GM23248 (cell line): ENCODE data around the gene ROR1.

ENCODE experiments used
- EZH2 ChIP-seq: fragments of 200-600 bp; sonication (generic); IDR thresholded peaks from 2 replicates; pipeline ENCODE4 v1.6.1; 2018; ENCODE audit warnings: antibody characterized with exemption, mild to moderate bottlenecking; ENCODE audit not compliant: insufficient read depth, poor library complexity, severe bottlenecking
- EZH2phosphoT487 ChIP-seq: fragments of 200-600 bp; sonication (generic); IDR thresholded peaks from 2 replicates; pipeline ENCODE4 v1.6.1; 2018; ENCODE audit warnings: antibody characterized with exemption, moderate library complexity, mild to moderate bottlenecking, low read depth; ENCODE audit not compliant: insufficient read depth

GRCh38 chr1:64136296-64136695 is 362.5 kb downstream of the ROR1 start:
- no peak for TF ChIP-seq EZH2
- no peak for TF ChIP-seq EZH2phosphoT487
